Measurements from ENCODE around the gene BLM. TPM values are rescaled to one million over a fixed set of nuclear protein-coding genes. Genes with fewer than 3 reads are reported as not detected.

The BLM gene
- total RNA-seq, 3 donors from 2014 or later, result 0.33 to 7.4 (median 2.2) TPM

GRCh38 chr15:90744759-90745402 is 27.7 kb downstream of the BLM start:
- Histone ChIP-seq H3K9me3 (no peaks in the 10 kb centered on the region), H3K27me3 (no peaks in the 10 kb centered on the region), H3K36me3 (no peaks in the 10 kb centered on the region), H3K4me3 (no peak overlapping the region), H3K27ac (no peak overlapping the region), H3K4me1 (no peaks in the 10 kb centered on the region)
- intact Hi-C loops (cut with DNase I; ENCODE audit: low total_unique reads), result no loop called here
- TF ChIP-seq CTCF (IDR thresholded peaks at IDR 0.05), result no peak
- TF ChIP-seq POLR2AphosphoS5 (IDR thresholded peaks at IDR 0.05), result no peak
- no peak for TF ChIP-seq POLR2A (IDR thresholded peaks at IDR 0.05)
- DNase-seq (ENCODE audit: low spot score in 2 of 2), result no peak

- Histone ChIP-seq H3K4me3 (no peak overlapping the region), H3K27ac (no peak overlapping the region), H3K27me3 (no peaks in the 10 kb centered on the region), H3K36me3 (no peaks in the 10 kb centered on the region), H3K9me3 (no peaks in the 10 kb centered on the region), H3K4me1 (no peaks in the 10 kb centered on the region)
- intact Hi-C loops (cut with DNase I; ENCODE audit: low total_unique reads), result no loop called here
- TF ChIP-seq POLR2AphosphoS5 (IDR thresholded peaks at IDR 0.05) (no peak), POLR2A (IDR thresholded peaks at IDR 0.05) (no peak), CTCF (IDR thresholded peaks at IDR 0.05) (no peak)
- no peak for DNase-seq (ENCODE audit: low spot score in 2 of 2)
Observed at GRCh38 chr15:90749754-90750153, 32.6 kb downstream of the BLM start.

- TF ChIP-seq CTCF (IDR thresholded peaks at IDR 0.05), result no peak
- no peak for TF ChIP-seq POLR2AphosphoS5 (IDR thresholded peaks at IDR 0.05)
- no peak for TF ChIP-seq POLR2A (IDR thresholded peaks at IDR 0.05)
- no peak for DNase-seq (ENCODE audit: low spot score in 2 of 2)
- Histone ChIP-seq H3K27ac (no peak overlapping the region), H3K4me3 (no peak overlapping the region), H3K27me3 (no peaks in the 10 kb centered on the region), H3K4me1 (no peaks in the 10 kb centered on the region), H3K9me3 (no peaks in the 10 kb centered on the region), H3K36me3 (no peaks in the 10 kb centered on the region)
- intact Hi-C loops (cut with DNase I; ENCODE audit: low total_unique reads), result no loop called here
Observed at GRCh38 chr15:90750186-90750585, 33.0 kb downstream of the BLM start.

- Histone ChIP-seq H3K4me3 (no peak overlapping the region), H3K36me3 (no peaks in the 10 kb centered on the region), H3K9me3 (no peaks in the 10 kb centered on the region), H3K27ac (no peak overlapping the region), H3K27me3 (no peaks in the 10 kb centered on the region), H3K4me1 (no peaks in the 10 kb centered on the region)
- no peak for DNase-seq (ENCODE audit: low spot score in 2 of 2)
- no peak for TF ChIP-seq POLR2A (IDR thresholded peaks at IDR 0.05)
- no peak for TF ChIP-seq CTCF (IDR thresholded peaks at IDR 0.05)
- no peak for TF ChIP-seq POLR2AphosphoS5 (IDR thresholded peaks at IDR 0.05)
- intact Hi-C loops (cut with DNase I; ENCODE audit: low total_unique reads), result no loop called here
Observed at GRCh38 chr15:90751300-90751825, 34.2 kb downstream of the BLM start.

- TF ChIP-seq POLR2AphosphoS5 (IDR thresholded peaks at IDR 0.05), result no peak
- TF ChIP-seq CTCF (IDR thresholded peaks at IDR 0.05), result no peak
- TF ChIP-seq POLR2A (IDR thresholded peaks at IDR 0.05), result no peak
- no peaks in the 10 kb centered on the region for H3K36me3 ChIP-seq
- DNase-seq (ENCODE audit: low spot score in 2 of 2), result no peak
- no peak overlapping the region for H3K4me3 ChIP-seq
- intact Hi-C loops (cut with DNase I; ENCODE audit: low total_unique reads), result no loop called here
- no peak overlapping the region for H3K27ac ChIP-seq
- H3K27me3 ChIP-seq, result no peaks in the 10 kb centered on the region
- H3K4me1 ChIP-seq, result no peaks in the 10 kb centered on the region
- no peaks in the 10 kb centered on the region for H3K9me3 ChIP-seq
Observed at GRCh38 chr15:90756916-90757315, 39.8 kb downstream of the BLM start.

Data from breast epithelium (tissue), 4 donors.